Activated T-cell treated with anti-CD3 and anti-CD28 coated beads for 1 hour (primary cell): ENCODE data around the gene IMP3.

Experiments
- DNase-seq: peaks from one replicate; pipeline ENCODE4 v3.0.0-alpha.2; 2020; ENCODE audit warnings: low read depth

Gene IMP3

DNA sequence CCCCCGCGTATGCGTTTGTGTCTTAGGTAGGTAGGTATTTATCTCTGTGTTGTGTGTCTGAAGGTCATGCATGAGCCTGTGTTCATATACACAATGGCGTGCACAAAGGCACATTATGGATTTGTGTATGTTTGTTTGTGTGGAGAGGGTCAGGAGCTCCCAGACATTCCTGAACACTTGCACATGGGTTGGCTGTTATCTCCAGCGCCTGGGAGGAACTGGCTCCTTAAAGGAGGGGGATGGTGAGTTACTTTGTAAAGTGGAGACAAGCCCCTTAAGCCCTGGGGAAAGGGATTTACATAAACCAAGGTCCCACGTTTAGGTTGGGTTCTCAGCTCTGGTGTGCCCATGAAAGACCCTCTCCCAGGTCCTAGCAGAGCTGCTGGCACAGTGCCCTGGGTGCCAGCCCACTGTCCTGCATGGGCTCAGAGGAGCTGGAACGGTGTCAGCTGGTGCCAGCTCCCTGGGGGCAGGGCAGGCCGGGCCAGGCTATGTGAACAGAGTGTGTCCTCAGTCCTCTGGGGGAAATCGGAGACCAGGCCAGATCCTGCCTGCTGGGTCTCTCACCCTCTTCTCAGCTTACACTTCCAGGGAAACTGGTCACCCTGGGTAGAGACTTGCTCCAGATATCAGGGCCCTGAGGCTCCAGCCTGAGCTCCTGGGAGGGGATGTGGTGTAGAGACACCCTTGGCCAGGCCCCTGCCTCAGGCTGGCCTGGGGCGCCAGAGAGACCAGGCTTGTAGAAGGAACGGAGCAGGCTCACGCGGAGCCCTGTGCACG lies 32.8 kb upstream of the IMP3 start:
- DNase-seq: no peak

DNA sequence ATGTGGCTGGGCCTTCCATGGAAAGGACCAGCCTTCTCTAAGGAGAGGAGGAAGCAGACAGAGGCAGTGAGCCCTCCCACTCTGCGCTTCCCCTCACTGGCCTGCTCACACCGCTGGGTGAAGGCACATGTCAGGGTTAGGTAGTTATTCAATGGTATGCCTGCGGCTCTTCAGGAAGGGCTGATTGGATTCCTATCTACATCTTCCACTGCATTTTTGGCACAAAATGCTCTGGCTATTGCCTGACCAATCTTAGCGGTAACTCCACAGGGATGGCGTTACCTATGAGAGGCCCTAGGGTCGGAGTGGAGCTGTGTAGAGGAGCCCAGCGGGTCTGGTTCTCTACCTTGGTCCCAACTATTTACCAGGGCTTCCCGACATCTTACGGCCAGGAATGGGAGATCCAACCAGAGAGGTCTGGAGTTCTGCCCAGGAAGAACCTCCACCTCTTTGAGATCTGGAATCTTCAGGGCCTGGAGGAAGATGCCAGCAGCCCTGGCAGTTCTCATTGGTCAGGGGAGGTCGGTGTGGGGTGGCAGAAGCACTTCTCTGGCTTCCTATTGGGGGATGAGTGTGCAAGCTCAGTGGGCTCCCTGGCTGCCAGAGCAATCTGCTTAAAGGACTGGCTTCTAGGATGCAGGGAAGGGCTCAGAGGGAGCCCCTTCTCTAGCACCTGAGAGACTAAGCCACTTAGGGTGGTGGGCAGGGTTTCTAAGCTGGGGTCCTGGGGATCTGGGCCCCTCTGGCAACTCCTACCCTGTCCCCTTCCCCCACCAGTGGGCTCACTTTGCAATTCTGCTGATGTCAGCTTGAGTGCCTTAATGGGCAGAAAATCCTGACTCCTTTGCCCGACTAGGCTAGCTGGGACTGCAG lies 31.9 kb upstream of the IMP3 start:
- DNase-seq: no peak

DNA sequence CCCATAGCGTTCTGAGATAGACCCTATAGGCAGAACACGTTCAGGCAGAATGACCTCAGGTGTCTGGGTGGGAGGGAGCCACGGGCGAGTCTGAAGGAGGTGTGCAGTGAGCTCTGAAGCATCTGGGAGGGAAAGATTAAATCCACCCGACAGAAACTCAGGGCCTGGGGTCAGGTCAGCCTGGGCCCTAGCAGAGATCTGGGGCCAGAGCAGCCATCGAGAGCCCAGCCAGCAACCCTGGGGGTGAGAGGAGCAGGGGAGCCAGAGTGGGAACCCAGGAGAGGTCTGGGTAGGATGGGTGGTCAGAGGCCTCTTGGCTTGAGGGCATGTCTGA lies 29.8 kb upstream of the IMP3 start:
- no peak for DNase-seq

DNA sequence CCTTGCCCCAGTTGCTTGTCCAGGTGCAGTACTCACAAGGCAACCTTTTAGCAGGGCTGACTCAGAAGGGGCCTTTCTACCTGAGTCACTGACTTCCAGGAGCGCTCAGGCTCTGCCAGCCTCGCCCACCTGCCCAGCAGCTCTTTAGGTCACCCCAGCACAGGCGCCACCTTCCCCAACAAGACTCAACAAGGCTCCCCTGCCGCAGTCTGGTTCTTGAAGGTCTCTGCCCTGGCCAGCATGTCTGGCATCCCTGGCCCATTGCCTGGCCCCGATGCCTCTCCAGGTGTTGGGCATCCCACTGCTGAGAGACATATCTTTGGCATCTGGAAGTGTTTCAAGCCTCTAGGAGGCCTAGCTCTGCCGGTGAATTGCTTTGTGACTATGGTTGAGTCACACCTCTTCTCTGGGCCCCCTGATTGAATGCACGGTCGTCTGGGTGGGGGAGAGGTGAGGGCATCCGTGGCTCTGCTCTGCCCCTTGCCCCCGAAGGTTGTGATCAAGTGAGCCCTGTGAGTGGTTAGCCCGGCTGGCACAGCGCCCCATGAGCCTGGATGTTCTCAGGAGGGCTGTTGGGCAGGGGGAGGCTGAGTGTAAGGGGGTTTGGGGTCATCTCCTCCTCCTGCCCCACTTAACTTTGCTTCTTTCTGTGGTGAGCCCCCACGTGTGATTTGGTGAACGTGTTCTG lies 29.3 kb upstream of the IMP3 start:
- no peak for DNase-seq

DNA sequence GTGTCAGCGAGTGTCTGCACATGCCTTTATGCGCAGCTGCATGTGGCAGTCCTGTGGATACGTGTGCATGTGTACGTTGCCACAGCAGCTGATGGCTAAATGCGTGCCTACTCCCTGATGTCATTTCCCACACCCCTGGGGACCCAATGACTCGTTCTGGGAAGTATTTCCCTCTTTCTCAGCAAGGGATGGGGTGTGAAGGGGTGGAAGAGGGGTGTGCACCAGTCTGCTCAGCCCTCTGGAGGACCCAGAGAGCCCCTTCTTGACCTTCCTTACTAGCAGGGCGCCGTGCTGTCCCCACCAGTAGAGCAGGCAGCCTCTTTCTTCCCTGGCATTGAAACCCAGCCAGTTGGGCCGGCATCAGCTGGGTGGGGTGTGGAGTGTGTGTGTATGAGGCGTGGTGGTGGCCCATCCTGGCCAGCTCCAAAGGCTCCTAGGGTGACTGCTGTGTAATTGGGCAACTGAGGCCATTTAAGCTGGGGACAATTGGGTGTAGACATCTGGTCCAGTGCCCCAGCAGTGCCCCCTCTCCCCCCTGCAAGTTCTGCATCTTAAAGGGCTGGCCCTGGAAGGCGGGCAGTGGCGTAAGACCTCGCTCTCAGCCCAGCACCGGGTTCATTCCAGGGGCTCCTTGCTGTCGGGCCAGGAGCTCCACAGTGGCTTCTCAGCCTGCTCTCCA lies 26.9 kb upstream of the IMP3 start:
- no peak for DNase-seq

DNA sequence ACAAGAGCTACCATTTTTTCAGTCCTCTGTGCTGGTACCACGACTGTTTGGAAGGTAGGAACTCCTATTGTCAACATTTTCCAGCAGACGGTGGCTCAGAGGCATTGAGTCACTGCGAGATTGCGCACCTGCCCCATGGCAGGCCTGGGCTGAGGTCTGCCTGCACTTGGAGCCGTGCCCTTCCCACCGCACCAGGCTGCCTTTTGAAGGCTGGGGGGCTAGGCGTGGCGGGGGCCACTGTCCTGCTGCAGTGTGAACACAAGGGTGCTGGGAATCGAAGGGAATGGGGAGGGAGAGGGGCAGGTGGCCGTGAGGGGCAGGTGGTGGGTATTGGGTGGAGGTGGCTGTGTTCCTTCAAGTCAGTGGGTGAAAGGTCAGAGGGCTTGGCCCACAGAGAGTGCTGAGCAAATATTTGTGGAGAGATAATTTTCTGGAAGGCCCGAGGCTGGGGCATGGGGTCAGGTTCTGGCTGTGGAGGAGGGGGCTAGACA lies 24.0 kb upstream of the IMP3 start:
- no peak for DNase-seq

DNA sequence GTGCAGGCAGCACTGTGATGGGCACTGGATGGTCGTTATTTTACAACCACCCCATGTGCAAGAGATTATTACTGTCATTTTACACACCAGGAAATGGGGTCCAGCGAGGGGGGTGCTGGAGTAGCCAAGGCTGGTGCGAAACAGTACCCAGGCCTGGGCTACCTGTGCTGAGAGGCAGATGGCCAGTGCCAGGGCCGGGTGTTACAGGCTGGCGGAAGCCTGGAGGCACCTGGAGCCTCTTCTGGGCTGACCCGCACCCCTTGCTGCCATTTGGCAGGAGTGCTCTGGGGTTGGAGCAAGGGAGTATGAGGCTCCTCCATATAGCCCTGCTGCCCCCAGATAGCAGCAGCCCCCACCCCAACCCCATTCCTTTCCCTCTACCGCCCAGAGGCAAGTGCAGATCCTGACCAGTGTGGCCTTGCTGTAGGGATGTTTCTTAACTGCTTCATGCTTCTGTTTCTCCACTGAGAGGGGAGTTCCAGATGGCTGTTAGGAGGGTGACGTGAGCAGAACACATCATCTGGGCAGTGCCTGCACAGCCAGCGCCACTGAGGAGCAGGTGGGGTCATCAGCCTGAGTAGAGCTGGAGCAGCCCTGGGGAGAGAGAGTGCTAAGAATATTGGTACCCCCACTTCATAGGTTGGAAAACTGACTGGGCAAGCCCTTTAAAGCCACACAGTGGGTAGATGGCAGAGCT lies 22.9 kb upstream of the IMP3 start:
- no peak for DNase-seq

DNA sequence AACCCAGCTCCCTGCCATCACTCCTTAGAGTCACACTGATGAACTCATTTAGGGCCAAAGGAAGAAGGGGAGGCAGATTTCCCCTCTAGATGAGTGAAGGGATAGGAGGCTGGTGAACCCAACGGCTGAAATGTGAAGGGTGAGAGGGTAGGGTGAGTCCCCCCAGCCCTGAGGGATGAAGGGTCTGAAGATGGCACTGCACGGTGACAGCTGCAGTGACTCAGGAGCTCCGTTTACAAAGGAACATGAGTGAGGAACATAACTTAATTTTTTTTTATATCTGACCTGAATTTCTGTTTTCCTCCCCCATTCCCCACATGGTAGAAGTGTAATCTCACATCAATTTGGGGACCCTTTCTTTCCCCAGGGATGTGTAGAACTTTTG lies 21.7 kb upstream of the IMP3 start:
- no peak for DNase-seq

DNA sequence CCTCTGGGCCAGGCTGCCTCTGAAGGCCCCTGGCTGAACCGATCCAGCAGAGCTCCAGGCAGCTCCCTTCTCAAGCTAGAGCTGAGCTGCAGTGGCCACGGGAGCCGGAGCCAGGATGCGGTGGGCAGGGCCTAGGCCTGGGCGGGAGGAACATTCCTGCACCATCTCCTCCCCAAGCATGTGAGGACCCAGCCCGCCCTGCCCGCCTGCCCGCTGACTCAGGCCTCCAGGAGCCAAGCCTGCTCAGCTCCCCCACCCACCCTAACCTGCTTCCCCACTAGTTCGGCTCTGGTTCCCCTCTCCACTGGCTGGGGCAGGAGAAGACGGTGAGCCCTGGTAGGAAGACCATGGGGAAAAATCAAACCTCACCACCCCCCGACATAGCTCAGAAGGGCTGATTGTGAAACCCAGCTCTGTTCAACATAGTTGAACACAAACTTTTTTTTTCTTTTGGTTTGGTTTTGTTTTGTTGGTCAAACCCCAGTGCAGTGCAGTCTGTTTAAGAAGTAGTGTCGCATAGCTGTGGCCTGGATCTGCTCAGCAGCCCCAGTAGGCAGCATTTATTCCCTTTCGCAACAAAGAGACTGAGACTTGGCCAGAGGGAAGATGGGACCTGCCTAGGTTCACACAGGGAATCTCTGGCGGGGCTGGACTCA lies 21.2 kb upstream of the IMP3 start:
- no peak for DNase-seq

DNA sequence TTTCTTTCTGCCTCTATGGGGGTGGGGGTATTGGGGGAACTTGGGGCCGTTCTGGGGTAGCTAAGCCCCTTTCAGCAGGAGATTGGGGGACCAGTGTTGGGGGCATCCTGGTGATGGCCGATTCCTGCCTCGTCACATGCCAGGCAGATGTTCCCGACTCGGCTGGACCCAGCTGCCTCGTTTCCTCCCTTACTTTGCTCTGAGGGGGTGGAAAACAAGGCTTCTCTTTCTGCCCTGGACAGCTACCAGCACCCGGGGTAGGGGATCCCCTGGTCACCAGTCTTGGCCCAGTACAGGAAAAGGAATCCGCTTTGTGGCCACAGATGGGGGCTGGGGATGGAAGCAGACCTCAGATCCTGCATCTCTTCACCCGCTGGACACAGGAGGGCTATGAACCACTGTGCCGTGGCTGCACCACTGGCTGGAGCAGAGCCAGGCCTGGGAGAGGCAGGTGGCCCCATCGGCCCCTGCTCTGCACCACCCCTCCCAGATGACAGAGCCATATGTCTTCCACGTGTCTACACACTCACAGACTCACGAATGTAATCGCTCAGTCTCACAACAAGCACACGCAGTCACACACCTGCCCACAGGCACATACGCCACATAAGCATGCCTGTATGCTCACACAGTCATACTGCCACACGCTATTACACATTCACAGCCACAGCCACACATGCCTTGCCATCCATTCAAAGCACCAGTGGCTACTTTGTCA lies 20.1 kb upstream of the IMP3 start:
- DNase-seq: no peak

DNA sequence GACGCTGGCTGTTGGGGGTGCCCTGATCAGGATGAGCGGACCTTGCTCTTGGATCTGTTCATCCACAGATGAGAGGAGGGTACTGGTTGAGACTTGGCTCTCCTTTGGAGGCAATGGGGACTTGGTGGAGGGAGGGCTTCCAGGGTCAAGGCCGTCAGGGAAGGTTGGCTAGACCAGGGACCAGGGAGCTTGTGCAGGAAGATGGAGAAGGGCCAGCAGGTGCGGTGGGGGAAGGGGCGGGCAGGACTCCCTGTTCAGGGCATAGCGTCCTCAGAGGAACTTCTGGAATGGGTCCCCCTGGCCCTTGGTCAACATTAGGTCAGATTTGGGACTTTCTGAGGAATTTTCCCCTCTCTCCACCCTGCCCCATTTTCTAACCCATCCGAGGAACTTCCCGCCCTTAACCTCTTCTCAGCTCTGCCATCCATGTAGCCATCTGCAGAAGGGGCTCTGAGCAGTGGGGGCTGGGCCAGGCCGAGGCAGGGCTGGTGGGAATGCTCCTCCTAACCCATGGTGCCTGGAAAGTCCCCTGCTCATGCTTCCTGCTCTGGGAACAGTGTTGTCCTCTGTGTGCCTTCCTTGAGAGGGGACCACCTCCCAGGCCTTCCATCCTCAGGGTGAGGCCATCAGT lies 19.2 kb upstream of the IMP3 start:
- DNase-seq: no peak

DNA sequence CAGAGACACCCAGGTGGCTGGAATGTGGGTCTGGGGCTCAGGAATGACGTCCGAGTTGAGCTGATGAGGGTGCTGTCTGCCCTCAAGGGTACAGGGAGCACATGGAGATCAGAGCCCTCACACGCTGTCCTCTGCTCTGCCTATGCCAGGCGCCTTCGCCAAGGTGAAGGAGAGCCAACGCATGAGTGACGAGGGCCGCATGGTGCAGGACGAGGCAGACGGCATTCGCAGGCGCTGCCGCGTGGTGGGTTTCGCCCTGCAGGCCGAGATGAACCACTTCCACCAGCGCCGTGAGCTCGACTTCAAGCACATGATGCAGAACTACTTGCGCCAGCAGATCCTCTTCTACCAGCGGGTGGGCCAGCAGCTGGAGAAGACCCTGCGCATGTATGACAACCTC lies 16.8 kb upstream of the IMP3 start:
- DNase-seq: no peak

DNA sequence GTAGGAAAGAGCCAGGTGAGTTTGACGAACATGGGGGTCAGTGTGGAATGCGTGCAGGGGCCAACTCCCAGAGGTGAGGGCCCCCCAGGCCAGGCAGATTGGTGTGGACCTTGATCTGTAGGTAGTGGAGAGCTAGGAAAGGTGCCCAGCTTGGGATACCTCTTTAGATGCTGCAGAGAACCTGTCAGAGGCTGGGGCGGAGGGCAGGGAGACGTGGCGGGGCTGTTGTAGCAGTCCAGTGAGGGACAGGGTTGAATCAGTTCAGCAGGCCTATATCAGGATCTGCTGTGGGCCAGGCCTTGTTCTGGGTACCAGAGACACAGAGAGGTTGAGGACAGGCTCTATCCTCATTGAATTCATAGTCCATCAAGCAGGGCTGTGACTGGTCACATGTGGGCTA lies 16.3 kb upstream of the IMP3 start:
- no peak for DNase-seq

DNA sequence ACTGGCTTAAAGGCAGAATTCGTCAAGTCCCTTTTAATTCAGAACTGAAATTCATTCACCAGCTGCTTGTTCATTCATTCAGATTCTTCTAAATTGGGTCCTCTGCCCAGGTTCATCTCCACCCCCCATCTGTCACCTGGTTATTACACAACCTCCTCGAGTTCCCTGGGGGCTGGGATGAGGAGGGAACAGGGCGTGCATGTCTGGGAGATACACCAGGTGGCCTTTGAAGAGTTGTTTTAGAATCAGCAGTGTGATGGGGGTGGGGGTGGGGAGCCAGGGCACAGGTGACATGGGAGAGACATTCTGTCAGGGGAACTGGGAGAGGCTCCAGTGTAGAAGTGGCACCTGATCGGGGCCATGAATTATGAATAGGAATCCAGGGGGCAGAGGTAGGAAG lies 15.9 kb upstream of the IMP3 start:
- DNase-seq: no peak

DNA sequence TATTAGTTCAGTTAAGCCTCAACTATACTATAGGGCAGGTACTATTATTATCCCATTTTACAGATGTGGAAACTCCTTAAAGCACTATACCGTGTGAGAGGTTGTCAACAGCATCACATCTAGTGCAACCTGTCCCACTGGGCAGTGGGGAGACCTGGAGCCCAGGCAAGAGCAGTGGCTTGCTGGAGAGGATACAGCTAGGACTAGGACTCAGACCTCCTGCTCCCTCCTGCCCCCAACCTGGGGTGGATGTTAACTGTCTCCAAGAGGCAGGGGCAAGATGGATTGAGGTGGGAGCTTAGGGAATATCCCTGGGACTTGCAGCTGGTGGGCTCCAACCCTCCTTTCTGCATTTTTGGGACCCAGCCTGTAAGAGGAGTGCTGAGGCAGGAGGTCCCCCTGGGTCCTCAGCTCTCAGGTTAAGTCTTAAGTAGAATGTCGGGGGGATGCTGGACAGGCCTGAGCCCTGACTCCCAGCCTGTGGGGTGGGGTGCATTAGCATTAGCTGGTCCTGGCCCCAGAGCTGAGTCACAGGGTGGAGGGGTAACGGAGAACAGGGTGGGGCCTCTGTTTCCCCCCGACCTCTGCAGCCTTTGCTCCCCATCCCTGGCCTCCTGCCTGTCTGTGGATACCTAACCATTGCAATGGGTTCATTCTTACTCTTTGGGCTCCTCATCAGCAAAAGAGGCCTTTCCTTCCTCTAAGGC lies 14.3 kb upstream of the IMP3 start:
- DNase-seq: no peak

DNA sequence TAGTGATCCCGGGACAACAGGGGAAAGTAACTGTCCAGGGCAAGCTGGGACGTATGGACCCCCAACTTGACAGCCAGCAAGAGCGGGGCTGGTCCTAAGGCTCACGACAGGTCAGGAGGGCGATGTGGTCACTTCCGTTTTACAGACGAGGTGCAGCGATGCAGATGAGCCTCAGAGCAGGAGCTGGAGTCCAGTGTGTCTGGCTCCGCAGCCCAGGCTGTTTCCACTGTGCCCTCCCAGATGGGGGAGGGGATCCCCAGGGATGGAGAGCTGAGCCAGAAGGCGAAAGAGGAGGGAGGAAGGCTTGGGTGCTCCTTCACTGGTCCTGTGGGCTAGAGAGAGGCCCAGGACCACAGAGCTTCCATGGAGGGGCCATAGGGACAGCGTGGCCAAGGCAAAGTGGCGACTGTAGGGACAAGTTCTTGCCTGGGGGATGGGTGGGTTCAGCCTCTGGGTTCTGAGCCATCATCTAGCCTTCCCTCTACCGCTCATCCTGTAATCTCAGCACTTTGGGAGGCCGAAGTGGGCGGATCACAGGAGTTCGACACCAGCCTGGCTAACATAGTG lies 13.4 kb upstream of the IMP3 start:
- no peak for DNase-seq

DNA sequence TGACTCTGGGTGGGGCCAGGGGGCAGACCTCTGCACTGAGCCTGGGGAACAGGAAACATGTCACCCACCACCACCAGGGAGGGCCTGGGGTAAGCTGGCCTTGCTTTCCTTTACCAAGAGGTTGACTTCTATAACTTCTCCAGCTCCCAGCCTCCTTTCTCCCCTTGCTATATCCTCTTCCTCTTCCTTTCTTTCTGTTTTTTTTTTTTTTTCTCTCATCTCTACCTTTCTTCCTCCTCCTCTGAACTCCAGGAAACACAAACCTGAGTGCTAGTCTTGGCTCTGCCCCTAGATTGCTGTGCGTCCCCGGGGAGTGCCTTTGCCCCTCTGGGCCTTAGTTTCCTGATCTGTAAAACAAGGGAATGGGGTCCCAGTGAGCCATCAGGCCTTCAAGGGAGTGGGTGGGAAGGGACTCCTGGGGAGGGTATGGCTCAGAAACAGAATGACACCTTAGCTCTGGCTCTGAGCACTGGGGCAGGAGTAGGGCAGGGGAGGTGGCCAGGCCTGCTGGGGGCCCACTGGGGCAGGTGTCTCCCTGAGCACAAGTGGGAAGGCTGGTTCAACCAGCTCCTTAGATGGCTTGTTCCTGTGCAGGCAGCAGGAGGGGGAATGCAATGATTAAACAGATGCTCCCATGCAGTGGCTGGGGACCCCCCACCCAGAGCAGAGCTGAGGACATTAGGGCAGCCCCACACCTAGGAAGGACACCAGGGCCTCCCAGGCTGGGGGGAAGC lies 12.0 kb upstream of the IMP3 start:
- DNase-seq: no peak
